ENCODE measurements around the gene SPCS3.
"Not testable (repeated sequence)": the region's sequence is repeated elsewhere in the genome, so short reads cannot be mapped to it uniquely, and the experiment has no call there.

The SPCS3 gene

GRCh38 chr4:176292920-176293319 is 26.8 kb upstream of the SPCS3 start:
- Histone ChIP-seq H2AFZ (no peak overlapping the region), H3K4me3 (ENCODE audit: low read depth, low read length) (no peak overlapping the region), H3K27me3 (ENCODE audit: control insufficient read depth, insufficient read depth, low read length) (no peaks in the 10 kb centered on the region), H3K9ac (no peak overlapping the region), H3K79me2 (no peaks in the 10 kb centered on the region), H3K27ac (no peak overlapping the region), H3K4me1 (no peaks in the 10 kb centered on the region), H3K9me3 (ENCODE audit: control insufficient read depth, low read length) (no peaks in the 10 kb centered on the region), H3K4me2 (ENCODE audit: low read length) (no peak overlapping the region), H3K36me3 (ENCODE audit: control insufficient read depth, insufficient read depth, low read length) (no peaks in the 10 kb centered on the region)
- TF ChIP-seq CTCF (IDR thresholded peaks at IDR 0.05): no peak

GRCh38 chr4:176293660-176294059 is 26.1 kb upstream of the SPCS3 start:
- Histone ChIP-seq H3K4me1 (no peaks in the 10 kb centered on the region), H3K4me3 (ENCODE audit: low read depth, low read length) (no peak overlapping the region), H3K27me3 (ENCODE audit: control insufficient read depth, insufficient read depth, low read length) (no peaks in the 10 kb centered on the region), H3K4me2 (ENCODE audit: low read length) (no peak overlapping the region), H3K9me3 (ENCODE audit: control insufficient read depth, low read length) (no peaks in the 10 kb centered on the region), H2AFZ (no peak overlapping the region), H3K79me2 (no peaks in the 10 kb centered on the region), H3K36me3 (ENCODE audit: control insufficient read depth, insufficient read depth, low read length) (no peaks in the 10 kb centered on the region), H3K27ac (no peak overlapping the region), H3K9ac (no peak overlapping the region)
- no peak for TF ChIP-seq CTCF (IDR thresholded peaks at IDR 0.05)

- H3K79me2 ChIP-seq; H3K4me2 ChIP-seq (ENCODE audit: low read length); H2AFZ ChIP-seq; H3K9ac ChIP-seq; H3K27ac ChIP-seq; H3K9me3 ChIP-seq (ENCODE audit: control insufficient read depth, low read length); H3K36me3 ChIP-seq (ENCODE audit: control insufficient read depth, insufficient read depth, low read length); H3K4me1 ChIP-seq; H3K27me3 ChIP-seq (ENCODE audit: control insufficient read depth, insufficient read depth, low read length); H3K4me3 ChIP-seq (ENCODE audit: low read depth, low read length): not testable (repeated sequence)
These were observed 23.9 kb upstream of the SPCS3 start for GRCh38 chr4:176295907-176296306.

- no peak overlapping the region for H3K27ac ChIP-seq
- no peak for TF ChIP-seq CTCF (IDR thresholded peaks at IDR 0.05)
- no peaks in the 10 kb centered on the region for H3K4me1 ChIP-seq
- H3K4me2 ChIP-seq (ENCODE audit: low read length): no peak overlapping the region
- no peaks in the 10 kb centered on the region for H3K36me3 ChIP-seq (ENCODE audit: control insufficient read depth, insufficient read depth, low read length)
- H3K9ac ChIP-seq: no peak overlapping the region
- no peaks in the 10 kb centered on the region for H3K79me2 ChIP-seq
- H3K27me3 ChIP-seq (ENCODE audit: control insufficient read depth, insufficient read depth, low read length): no peaks in the 10 kb centered on the region
- H2AFZ ChIP-seq: no peak overlapping the region
- H3K9me3 ChIP-seq (ENCODE audit: control insufficient read depth, low read length): no peaks in the 10 kb centered on the region
- H3K4me3 ChIP-seq (ENCODE audit: low read depth, low read length): no peak overlapping the region
These were observed 21.1 kb upstream of the SPCS3 start for GRCh38 chr4:176298664-176299063.

GRCh38 chr4:176300036-176300435 is 19.7 kb upstream of the SPCS3 start:
- H3K27me3 ChIP-seq (ENCODE audit: control insufficient read depth, insufficient read depth, low read length): no peaks in the 10 kb centered on the region
- no peak overlapping the region for H3K4me3 ChIP-seq (ENCODE audit: low read depth, low read length)
- no peaks in the 10 kb centered on the region for H3K36me3 ChIP-seq (ENCODE audit: control insufficient read depth, insufficient read depth, low read length)
- H3K27ac ChIP-seq: no peak overlapping the region
- H2AFZ ChIP-seq: no peak overlapping the region
- no peaks in the 10 kb centered on the region for H3K9me3 ChIP-seq (ENCODE audit: control insufficient read depth, low read length)
- H3K4me1 ChIP-seq: no peaks in the 10 kb centered on the region
- no peaks in the 10 kb centered on the region for H3K79me2 ChIP-seq
- no peak overlapping the region for H3K9ac ChIP-seq
- H3K4me2 ChIP-seq (ENCODE audit: low read length): no peak overlapping the region
- no peak for TF ChIP-seq CTCF (IDR thresholded peaks at IDR 0.05)
